NCI-H82 treated with DMSO at 0.1 percent for 48 hours (cell line): ENCODE measurements around the gene DIP2C.

Experiments
- DNase-seq: peaks from one replicate; lab custom pipeline; 2025; ENCODE audit not compliant: unreplicated experiment; lab: John Stamatoyannopoulos, UW

Gene DIP2C

GRCh38 chr10:677750-678661 lies 11.5 kb downstream of the DIP2C start:
- no peak for DNase-seq

- no peak for DNase-seq
These were observed 12.4 kb downstream of the DIP2C start for GRCh38 chr10:677038-677437.

- DNase-seq, result no peak
These were observed 13.3 kb downstream of the DIP2C start for GRCh38 chr10:676178-676577.

GRCh38 chr10:675532-675931 lies 13.9 kb downstream of the DIP2C start:
- DNase-seq, result no peak

GRCh38 chr10:673492-673891 lies 16.0 kb downstream of the DIP2C start:
- no peak for DNase-seq

GRCh38 chr10:672992-673391 lies 16.5 kb downstream of the DIP2C start:
- DNase-seq, result no peak

DNA sequence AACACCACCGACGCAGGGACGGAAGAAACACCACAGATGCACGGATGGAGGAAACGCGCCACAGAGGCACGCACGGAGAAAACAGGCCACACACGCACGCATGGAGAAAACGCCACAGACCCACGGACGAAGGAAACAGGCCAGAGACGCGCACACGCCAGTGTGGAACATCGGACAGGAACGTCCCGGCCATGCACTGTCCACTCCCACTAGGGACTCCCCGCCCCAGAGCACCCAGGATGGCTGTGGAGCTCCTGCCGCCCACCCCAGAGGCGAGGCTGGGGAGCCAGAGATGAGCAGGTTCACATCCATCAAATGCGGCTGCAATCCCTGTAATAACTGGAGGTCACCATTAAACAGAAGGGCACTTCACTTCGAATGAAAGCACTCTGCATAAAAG lies 17.3 kb downstream of the DIP2C start:
- no peak for DNase-seq

DNA sequence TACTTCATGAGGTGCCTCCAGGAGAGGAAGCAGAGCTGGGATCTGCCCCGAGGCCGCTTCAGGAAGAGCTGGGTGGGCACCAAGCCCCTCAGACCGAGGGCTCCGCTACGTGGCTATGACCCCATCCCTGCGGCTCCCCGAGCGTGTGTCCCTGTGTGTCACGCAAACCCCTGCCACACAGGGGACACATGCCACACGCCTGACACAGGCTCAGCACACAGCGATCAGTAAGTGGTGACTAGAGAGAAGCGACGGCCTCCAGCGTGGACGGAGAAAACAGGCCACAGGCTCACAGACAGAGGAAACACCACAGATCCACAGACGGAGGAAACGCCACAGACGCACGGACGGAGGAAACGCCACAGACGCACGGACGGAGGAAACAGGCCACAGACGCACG lies 18.5 kb downstream of the DIP2C start:
- DNase-seq, result no peak

- no peak for DNase-seq
These were observed 19.4 kb downstream of the DIP2C start for GRCh38 chr10:670038-670437.

DNA sequence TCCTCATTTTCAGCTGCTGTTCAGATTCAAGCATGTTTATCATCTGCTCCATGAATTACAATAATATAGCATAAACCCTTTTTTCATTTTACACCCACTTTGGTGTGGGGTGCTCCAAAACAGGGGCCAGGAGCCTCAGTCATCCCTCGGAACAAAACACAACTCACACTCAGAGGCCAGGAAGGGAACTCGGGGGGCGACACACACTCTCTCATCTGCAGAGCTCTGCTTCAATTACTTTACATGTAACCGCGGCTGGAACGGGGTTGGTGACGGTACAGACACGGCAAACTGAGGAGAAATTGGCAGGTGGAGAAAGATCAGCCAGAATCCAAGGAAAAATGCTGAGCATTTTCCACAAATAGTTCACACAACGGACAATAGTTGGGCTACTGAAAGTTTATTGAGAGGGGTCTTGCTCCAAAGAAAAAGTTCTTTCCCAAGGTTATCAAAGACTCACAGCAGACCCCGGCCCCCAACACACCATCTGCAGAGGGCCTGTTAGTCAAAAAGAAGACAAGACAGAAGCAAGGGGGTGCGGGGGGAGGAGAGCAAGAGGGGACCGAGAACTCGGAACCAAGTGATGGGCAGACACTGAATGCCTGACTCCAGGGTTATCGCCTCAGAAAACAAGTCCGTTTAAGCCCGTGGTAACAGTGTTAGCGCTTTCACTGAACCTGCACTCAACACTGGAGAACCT lies 20.5 kb downstream of the DIP2C start:
- no peak for DNase-seq

- no peak for DNase-seq
These were observed 21.8 kb downstream of the DIP2C start for GRCh38 chr10:667602-668143.

- no peak for DNase-seq
These were observed 22.4 kb downstream of the DIP2C start for GRCh38 chr10:667096-667495.

DNA sequence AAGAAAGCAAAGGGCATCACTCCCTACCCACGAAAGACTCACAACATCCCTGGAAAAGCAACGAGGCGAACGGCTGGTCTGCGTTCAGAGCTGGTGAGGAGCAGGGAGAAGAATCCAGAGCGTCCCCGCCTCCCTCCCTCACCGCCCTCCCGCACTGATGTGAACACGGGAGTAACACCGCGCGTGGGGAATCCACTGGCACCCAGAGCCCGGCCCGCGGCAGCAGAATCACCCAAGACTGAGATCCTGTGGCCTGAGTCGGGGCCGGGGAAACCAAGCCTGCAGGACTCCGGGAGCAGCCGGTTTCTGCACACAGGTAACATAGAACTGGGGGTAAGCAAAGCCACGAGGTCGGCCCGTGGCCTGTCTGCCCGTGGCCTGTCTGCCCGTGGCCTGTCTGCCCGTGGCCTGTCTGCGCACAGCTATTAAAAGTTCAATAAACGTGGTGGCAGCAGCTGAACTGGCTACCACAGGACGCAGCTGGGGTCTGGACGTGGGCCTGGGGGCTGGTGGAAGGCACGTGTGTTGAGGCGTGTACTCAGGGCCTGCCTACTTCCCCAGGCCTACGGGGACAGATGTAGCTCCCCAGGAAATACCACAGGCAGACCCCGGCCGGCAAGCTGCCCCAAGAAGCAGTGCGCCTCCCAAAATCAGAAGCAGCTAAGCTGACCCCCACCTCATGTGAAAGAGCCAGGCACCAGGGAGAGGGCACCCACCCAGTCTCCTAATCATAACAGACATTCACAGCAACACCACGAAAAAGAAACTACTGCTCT lies 23.0 kb downstream of the DIP2C start:
- no peak for DNase-seq

GRCh38 chr10:665579-666091 lies 23.8 kb downstream of the DIP2C start:
- DNase-seq, result no peak

GRCh38 chr10:664893-665292 lies 24.6 kb downstream of the DIP2C start:
- no peak for DNase-seq

- no peak for DNase-seq
These were observed 25.2 kb downstream of the DIP2C start for GRCh38 chr10:664301-664700.

GRCh38 chr10:663831-664251 lies 25.6 kb downstream of the DIP2C start:
- no peak for DNase-seq

DNA sequence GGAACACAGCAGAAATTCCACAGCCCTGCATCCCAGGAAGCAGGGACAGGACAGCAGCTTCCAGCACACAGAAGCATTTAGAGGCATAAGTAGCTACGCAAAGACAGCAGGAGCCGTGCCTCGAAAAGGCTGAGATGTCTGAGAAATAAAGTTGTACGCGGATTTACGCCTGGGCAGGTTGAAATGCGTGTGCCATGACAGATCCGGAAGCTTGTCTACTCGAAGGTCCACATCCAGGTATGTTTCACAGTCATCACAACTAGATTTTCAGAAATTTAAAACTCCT lies 26.1 kb downstream of the DIP2C start:
- DNase-seq, result no peak

GRCh38 chr10:662686-663465 lies 26.6 kb downstream of the DIP2C start:
- DNase-seq, result no peak

DNA sequence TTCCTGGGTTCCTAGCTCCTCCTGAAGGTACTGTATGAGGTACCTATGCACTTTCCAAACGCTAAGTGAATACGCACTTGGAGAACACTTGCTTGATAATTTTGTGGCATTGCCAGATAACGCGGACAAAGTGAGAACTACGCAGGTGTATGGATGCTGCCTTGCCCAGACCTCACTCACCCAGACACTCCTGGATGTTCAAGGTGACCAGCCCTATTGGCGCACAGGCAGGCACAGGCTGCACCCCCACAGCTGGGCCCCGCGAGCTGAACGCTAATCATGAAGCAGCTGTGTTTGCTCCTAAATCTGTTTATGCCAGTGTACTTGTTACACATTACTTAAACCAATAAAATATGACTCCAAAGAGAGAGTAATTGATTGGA lies 27.3 kb downstream of the DIP2C start:
- DNase-seq, result no peak
